GM12878 (cell line): ENCODE results near the gene IFITM2. TPM values are rescaled to one million over a fixed set of nuclear protein-coding genes. Genes with fewer than 3 reads are reported as not detected.

Experiments
- ASH2L ChIP-seq: fragments of 300-600, 200-600 bp; sonication (generic); IDR thresholded peaks from 2 replicates; pipeline ENCODE4 v1.6.1; 2017; ENCODE audit warnings: low read depth, mild to moderate bottlenecking, borderline replicate concordance
- BACH1 ChIP-seq: fragments of 450-650 bp; IDR thresholded peaks from 2 replicates; pipeline ENCODE4 v1.6.1; 2017; ENCODE audit warnings: mild to moderate bottlenecking, borderline replicate concordance
- BHLHE40 ChIP-seq, 2 experiments: fragments of 450-650 bp in 1 of 2; IDR thresholded peaks; 2 replicates each; pipeline ENCODE4 v1.6.1; 2011 to 2017; ENCODE audit warnings: low read depth in 2 of 2, borderline replicate concordance in 1 of 2, improper control_type of control experiment in 1 of 2, low read length in 1 of 2, mild to moderate bottlenecking in 1 of 2
- CHD4 ChIP-seq: fragments of 200-600 bp; sonication (generic); IDR thresholded peaks from 2 replicates; pipeline ENCODE4 v1.6.1; 2016; ENCODE audit warnings: mild to moderate bottlenecking
- CREM ChIP-seq: IDR thresholded peaks from 2 replicates; pipeline ENCODE4 v1.6.1; 2014; ENCODE audit warnings: antibody characterized with exemption, low read depth
- EED ChIP-seq: sonication (generic); IDR thresholded peaks from 2 replicates; pipeline ENCODE4 v1.6.1; 2016; ENCODE audit warnings: antibody characterized with exemption, low read depth
- HDAC6 ChIP-seq: fragments of 200-600 bp; sonication (generic); IDR thresholded peaks from one replicate; pipeline ENCODE4 v1.8.0; 2017; ENCODE audit warnings: antibody characterized with exemption; ENCODE audit not compliant: unreplicated experiment
- IKZF2 ChIP-seq, 2 experiments: fragments of 450-650 bp; IDR thresholded peaks; 2 replicates each; pipeline ENCODE4 v1.6.1; 2017; ENCODE audit warnings: mild to moderate bottlenecking in 2 of 2, moderate library complexity in 2 of 2
- JUND ChIP-seq: IDR thresholded peaks from 2 replicates; pipeline ENCODE4 v1.6.1; 2012; ENCODE audit warnings: low read depth, mild to moderate bottlenecking, low read length, improper control_type of control experiment, moderate library complexity
- MEF2B ChIP-seq: fragments of 450-650 bp; IDR thresholded peaks from 2 replicates; pipeline ENCODE4 v1.6.1; 2018; ENCODE audit warnings: mild to moderate bottlenecking, moderate library complexity; ENCODE audit not compliant: partially characterized antibody, poor library complexity, severe bottlenecking
- NFYA ChIP-seq: IDR thresholded peaks from 2 replicates; pipeline ENCODE4 v1.6.1; 2011; ENCODE audit warnings: low read depth, mild to moderate bottlenecking, low read length, improper control_type of control experiment, borderline replicate concordance
- NFYB ChIP-seq: IDR thresholded peaks from 2 replicates; pipeline ENCODE4 v1.6.1; 2011; ENCODE audit warnings: low read depth, mild to moderate bottlenecking, low read length, improper control_type of control experiment, moderate library complexity; ENCODE audit not compliant: insufficient read depth
- NR2F1 ChIP-seq: fragments of 450-650 bp; conservative IDR thresholded peaks from 2 replicates; pipeline ENCODE4 v1.6.1; 2017; ENCODE audit warnings: mild to moderate bottlenecking
- PAX8 ChIP-seq: fragments of 450-650 bp; IDR thresholded peaks from 2 replicates; pipeline ENCODE4 v1.6.1; 2017; ENCODE audit warnings: mild to moderate bottlenecking, moderate library complexity
- POLR2AphosphoS2 ChIP-seq: IDR thresholded peaks from 2 replicates; pipeline ENCODE4 v1.6.1; 2011; ENCODE audit warnings: low read depth, mild to moderate bottlenecking, low read length, improper control_type of control experiment, moderate library complexity
- POLR2AphosphoS5 ChIP-seq: IDR thresholded peaks from 2 replicates; pipeline ENCODE4 v1.6.1; 2011; ENCODE audit warnings: mild to moderate bottlenecking, low read length, inconsistent platforms
- RCOR1 ChIP-seq: conservative IDR thresholded peaks from 2 replicates; pipeline ENCODE4 v1.6.1; 2012; ENCODE audit warnings: low read depth, low read length, improper control_type of control experiment
- RUNX3 ChIP-seq: IDR thresholded peaks from 2 replicates; pipeline ENCODE4 v1.6.1; 2012; ENCODE audit warnings: low read length, inconsistent platforms
- SKIL ChIP-seq: fragments of 450-650 bp; IDR thresholded peaks from 2 replicates; pipeline ENCODE4 v1.6.1; 2017; ENCODE audit warnings: mild to moderate bottlenecking, low read depth, inconsistent platforms; ENCODE audit not compliant: poor library complexity, severe bottlenecking
- TCF3 ChIP-seq: IDR thresholded peaks from 2 replicates; pipeline ENCODE4 v1.6.1; 2012; ENCODE audit warnings: low read depth, mild to moderate bottlenecking, low read length, borderline replicate concordance; ENCODE audit not compliant: insufficient read depth
- USF2 ChIP-seq: IDR thresholded peaks from 2 replicates; pipeline ENCODE4 v1.6.1; 2011; ENCODE audit warnings: low read depth, low read length, improper control_type of control experiment, borderline replicate concordance
- YY1 ChIP-seq: IDR thresholded peaks from 2 replicates; pipeline ENCODE4 v1.6.1; 2011; ENCODE audit warnings: low read depth, mild to moderate bottlenecking, low read length
- ZNF217 ChIP-seq: fragments of 450-650 bp; IDR thresholded peaks from 2 replicates; pipeline ENCODE4 v1.6.1; 2017; ENCODE audit warnings: antibody characterized with exemption, mild to moderate bottlenecking
- ZNF592 ChIP-seq: fragments of 450-650 bp; IDR thresholded peaks from 2 replicates; pipeline ENCODE4 v1.6.1; 2017; ENCODE audit warnings: mild to moderate bottlenecking, moderate library complexity
- polyA plus RNA-seq, 11 experiments: library from polyadenylated mRNA; depleted of rRNA in 4 of 11; unstranded in 6 of 11; stranded (reverse) in 5 of 11; fragments of >200 nt; fragmentation: Nextera tagmentation in 4 of 11; fragmentation: Illumina TruSeq in 1 of 11; extraction: Ambion mirVana in 4 of 11; extraction: Trizol in 1 of 11; gene quantifications; 1 replicate in 1 of 11; 2 replicates in 10 of 11; pipeline versions ENCODE4 v1.2.1 to v1.2.3, GENCODE V29; 2011 to 2016; ENCODE audit warnings: inconsistent platforms in 2 of 11, missing spikeins in 2 of 11, low read depth in 1 of 11
- total RNA-seq, 4 experiments: library from RNA; depleted of rRNA in 3 of 4; stranded (reverse); fragments of >200 nt in 3 of 4; fragmentation: Illumina TruSeq in 1 of 4; extraction: Trizol in 1 of 4; gene quantifications; 2 replicates each; pipeline versions ENCODE4 v1.2.1 to v1.2.3, GENCODE V29; 2013 to 2021

The IFITM2 gene
- total and polyA plus RNA-seq, 10 of the 15 experiments (the other 5 are each of a cell fraction or from before 2014, with no cell fraction given): 116 to 3,672 (median 724) TPM

DNA sequence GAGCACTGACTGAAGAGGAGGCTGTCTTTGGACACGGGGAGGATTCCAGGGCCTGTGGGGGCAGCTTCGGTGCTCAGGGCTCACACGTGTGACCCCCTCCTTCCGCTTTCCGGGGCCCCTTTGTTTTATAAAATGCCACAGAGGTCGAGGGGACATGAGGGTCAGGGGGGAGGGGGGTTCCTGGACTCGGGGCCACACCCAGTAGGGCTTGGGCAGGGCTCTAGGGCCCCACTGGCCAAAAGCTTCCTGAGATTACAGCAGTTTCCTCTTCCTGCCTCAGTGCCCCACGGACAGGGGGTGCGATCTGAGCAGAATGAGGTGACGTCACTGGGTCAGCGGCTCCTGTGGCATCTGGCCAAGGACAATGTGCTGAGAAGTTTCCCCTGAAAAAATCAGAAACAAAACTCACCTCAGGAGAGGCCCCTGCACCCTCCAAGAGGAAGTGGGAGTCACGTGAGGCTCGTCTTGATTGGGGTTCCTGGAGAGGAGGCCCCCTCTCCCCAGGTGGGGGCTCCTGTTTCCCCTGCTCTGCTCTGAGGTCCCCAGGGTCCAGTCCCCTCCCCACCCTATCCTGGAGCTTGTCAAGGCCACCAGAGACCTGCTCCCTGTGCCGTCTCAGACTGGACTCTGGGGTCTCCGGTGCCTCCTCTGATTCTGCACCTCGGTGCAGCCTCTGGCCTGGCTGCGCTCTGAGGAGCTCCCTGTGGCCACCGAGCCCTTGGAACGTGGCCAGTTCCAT lies 19.4 kb downstream of the IFITM2 start (continued):
- no peak for TF ChIP-seq ZNF592
- peak; percentile 87 for TF ChIP-seq CREM
- peak; percentile 85 for TF ChIP-seq EED
- TF ChIP-seq MEF2B: peak; percentile 79
- TF ChIP-seq IKZF2 (IDR thresholded peaks at IDR 0.05): peak; percentile 89 to 91
- TF ChIP-seq NFYA: no peak
- peak; percentile 79 for TF ChIP-seq SKIL
- TF ChIP-seq POLR2AphosphoS2: no peak
- TF ChIP-seq TCF3: 0 out of 2 replicates have a peak, but pooled peaks have one; percentile 38
- TF ChIP-seq HDAC6: no peak
- no peak for TF ChIP-seq RCOR1
- TF ChIP-seq NFYB: 0 out of 2 replicates have a peak, but pooled peaks have one; percentile 37
- peak; percentile 98 to 99 for TF ChIP-seq BHLHE40 (IDR thresholded peaks at IDR 0.05; ENCODE audit: borderline replicate concordance in 1 of 2, low read depth in 2 of 2, low read length in 1 of 2)
- peak; percentile 95 for TF ChIP-seq NR2F1
- peak; percentile 78 for TF ChIP-seq JUND
- peak; percentile 89 for TF ChIP-seq RUNX3
- TF ChIP-seq BACH1: peak; percentile 51; the same call in 1 of the 2 replicates
- no peak for TF ChIP-seq ZNF217
- no peak for TF ChIP-seq ASH2L
- no peak for TF ChIP-seq YY1
- TF ChIP-seq USF2: peak; percentile 91
- TF ChIP-seq CHD4: peak; percentile 89; the same call in 1 of the 2 replicates
- TF ChIP-seq PAX8: no peak
- peak; percentile 69 for TF ChIP-seq POLR2AphosphoS5
